GM12891 (cell line): ENCODE results near the gene KCNK16.

Experiments used
- POLR2A ChIP-seq: IDR thresholded peaks from 2 replicates; pipeline ENCODE4 v1.6.1; 2011; ENCODE audit warnings: low read depth, low read length, control low read depth
- POLR2AphosphoS5 ChIP-seq: IDR thresholded peaks from 2 replicates; pipeline ENCODE4 v1.6.1; 2011; ENCODE audit warnings: low read depth, low read length, control low read depth
- TAF1 ChIP-seq: IDR thresholded peaks from 2 replicates; pipeline ENCODE4 v1.6.1; 2011; ENCODE audit warnings: low read depth, low read length, control low read depth

DNA sequence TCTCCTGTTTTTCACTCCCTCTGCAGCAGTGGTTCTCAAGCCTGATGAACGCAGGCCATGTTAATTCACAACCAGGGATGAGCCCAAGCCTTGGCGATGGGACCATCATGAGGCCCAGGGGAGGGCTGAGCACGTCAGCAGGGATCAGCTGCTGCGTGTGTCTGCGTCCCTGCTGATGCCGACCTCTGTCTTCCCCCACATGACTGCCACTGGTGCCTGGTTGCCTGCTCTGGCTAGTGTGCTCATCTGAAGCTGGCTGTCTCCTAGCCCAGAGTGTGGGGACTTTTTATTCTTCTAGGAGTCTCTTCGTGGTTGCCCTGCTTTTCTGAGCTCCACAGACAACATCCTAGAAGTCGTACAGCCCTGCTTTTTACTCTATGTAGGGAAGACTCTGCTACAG lies 40.8 kb upstream of the KCNK16 start:
- TF ChIP-seq POLR2A (no peak), TAF1 (no peak), POLR2AphosphoS5 (no peak)
